GM12874 (cell line): ENCODE results near the gene MFGE8.

ENCODE experiments used
- TF ChIP-seq, protein P1 (sequence below): IDR thresholded peaks from 2 replicates; pipeline ENCODE4 v1.5.1; 2011; ENCODE audit warnings: low read depth, mild to moderate bottlenecking, control low read depth, low read length, moderate library complexity; ENCODE audit not compliant: insufficient read depth

Gene MFGE8

DNA sequence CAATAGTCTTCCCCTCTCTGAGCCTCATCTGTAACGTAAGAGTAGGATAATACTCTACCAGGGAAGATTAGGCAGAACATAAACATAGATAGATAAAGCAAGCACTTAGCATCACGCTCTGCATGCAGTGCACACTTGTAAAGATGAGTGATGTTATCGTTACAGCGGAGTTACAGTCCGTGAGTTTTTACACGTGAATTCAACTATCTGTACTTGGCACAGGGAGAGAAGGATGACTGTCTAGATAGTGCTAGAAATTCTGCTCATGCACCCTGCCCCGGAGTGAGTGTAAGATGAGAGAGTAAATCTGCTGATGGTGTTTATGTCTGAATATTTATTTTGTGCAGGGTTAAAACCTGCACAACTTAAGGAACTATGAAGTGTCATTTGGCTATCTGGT is 53.6 kb downstream of the MFGE8 start:
- TF ChIP-seq, protein P1, sequence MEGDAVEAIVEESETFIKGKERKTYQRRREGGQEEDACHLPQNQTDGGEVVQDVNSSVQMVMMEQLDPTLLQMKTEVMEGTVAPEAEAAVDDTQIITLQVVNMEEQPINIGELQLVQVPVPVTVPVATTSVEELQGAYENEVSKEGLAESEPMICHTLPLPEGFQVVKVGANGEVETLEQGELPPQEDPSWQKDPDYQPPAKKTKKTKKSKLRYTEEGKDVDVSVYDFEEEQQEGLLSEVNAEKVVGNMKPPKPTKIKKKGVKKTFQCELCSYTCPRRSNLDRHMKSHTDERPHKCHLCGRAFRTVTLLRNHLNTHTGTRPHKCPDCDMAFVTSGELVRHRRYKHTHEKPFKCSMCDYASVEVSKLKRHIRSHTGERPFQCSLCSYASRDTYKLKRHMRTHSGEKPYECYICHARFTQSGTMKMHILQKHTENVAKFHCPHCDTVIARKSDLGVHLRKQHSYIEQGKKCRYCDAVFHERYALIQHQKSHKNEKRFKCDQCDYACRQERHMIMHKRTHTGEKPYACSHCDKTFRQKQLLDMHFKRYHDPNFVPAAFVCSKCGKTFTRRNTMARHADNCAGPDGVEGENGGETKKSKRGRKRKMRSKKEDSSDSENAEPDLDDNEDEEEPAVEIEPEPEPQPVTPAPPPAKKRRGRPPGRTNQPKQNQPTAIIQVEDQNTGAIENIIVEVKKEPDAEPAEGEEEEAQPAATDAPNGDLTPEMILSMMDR, result no peak

DNA sequence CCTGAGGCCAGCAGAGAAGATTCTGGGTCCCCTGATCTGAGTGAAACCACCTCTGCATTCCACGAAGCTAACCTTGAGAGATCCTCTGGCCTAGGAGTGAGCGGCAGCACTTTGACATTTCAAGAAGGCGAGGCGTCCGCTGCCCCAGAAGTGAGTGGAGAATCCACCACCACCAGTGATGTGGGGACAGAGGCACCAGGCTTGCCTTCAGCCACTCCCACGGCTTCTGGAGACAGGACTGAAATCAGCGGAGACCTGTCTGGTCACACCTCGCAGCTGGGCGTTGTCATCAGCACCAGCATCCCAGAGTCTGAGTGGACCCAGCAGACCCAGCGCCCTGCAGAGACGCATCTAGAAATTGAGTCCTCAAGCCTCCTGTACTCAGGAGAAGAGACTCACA is 54.2 kb downstream of the MFGE8 start:
- TF ChIP-seq, protein P1, result no peak

DNA sequence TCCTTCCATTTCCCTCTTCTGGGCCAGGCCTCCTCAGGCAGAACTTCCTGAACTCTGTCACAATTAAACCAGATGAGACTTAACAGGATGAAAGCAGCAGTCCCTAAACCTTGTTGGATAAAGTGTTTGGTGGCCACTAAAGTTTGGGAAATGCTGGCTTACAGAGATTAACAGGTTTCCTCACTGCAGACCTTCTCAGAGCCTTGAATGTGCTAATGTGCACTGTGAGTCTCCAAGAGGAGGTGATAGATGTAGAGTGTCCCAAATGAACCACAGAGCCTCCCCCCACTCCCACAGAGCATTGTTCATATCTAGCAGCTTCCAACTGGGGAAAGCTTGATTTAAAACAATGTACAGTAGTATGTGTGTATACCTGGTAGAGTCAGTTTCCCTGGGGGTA is 60.7 kb downstream of the MFGE8 start:
- TF ChIP-seq, protein P1, result no peak

DNA sequence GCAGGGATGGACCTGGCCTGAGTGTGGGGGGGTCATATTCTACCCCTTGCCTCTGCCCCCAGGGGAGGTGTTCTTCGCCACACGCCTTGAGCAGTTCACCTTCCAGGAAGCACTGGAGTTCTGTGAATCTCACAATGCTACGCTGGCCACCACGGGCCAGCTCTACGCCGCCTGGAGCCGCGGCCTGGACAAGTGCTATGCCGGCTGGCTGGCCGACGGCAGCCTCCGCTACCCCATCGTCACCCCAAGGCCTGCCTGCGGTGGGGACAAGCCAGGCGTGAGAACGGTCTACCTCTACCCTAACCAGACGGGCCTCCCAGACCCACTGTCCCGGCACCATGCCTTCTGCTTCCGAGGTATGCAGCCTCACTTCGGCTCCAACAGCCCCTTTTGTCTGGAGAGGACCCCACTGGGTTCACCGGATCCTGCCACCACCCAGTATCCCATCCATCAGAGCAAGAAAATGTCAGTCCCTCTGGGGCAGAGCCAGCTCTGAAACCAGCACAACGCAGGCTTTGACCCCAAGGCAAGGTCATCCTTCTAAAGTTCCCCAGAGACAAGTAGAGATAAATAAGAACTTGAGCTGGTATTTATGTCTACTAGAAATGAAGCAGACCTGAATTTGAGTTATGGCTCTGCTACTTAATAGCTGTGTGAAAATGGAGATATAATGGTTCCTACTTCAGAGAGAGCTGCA is 63.7 kb downstream of the MFGE8 start:
- TF ChIP-seq, protein P1, result no peak
